OCI-LY3 (cell line): ENCODE measurements around the gene SRC.

Experiments used
- H2AFZ ChIP-seq: fragments of 200-600, 300-600 bp; shearing (Covaris generic); 2 replicates; pipeline ENCODE4 v1.6.0; 2014; ENCODE audit warnings: antibody characterized with exemption, low read depth, low read length
- H3K27ac ChIP-seq: fragments of 200-600, 300-600 bp; sonication (generic); 2 replicates; pipeline ENCODE4 v1.5.1; 2014; ENCODE audit warnings: mild to moderate bottlenecking, low read length, moderate library complexity, mixed read lengths
- H3K27me3 ChIP-seq: fragments of 200-600, 300-600 bp; sonication (generic); 2 replicates; pipeline ENCODE4 v1.6.1; 2014; ENCODE audit warnings: low read depth, low read length, mixed read lengths
- H3K36me3 ChIP-seq: fragments of 200-600, 300-600 bp; sonication (generic); replicated peaks from 2 replicates; pipeline ENCODE3; 2014; ENCODE audit warnings: low read depth, low read length, mixed read lengths
- H3K4me1 ChIP-seq: fragments of 300-600, 200-600 bp; sonication (generic); 2 replicates; pipeline ENCODE4 v1.6.1; 2014; ENCODE audit warnings: low read length, mixed read lengths
- H3K4me2 ChIP-seq: fragments of 200-600, 300-600 bp; sonication (generic); 2 replicates; pipeline ENCODE4 v1.6.1; 2014; ENCODE audit warnings: low read length, mixed read lengths
- H3K4me3 ChIP-seq: fragments of 300-600, 200-600 bp; sonication (generic); 2 replicates; pipeline ENCODE4 v1.5.1; 2014; ENCODE audit warnings: antibody characterized with exemption, mild to moderate bottlenecking, low read length, moderate library complexity
- H3K79me2 ChIP-seq: fragments of 300-600, 200-600 bp; shearing (Covaris generic); 2 replicates; pipeline ENCODE4 v1.6.1; 2014; ENCODE audit warnings: mild to moderate bottlenecking, low read length, mixed read lengths
- H3K9ac ChIP-seq: fragments of 300-600, 200-600 bp; shearing (Covaris generic); 2 replicates; pipeline ENCODE4 v1.6.0; 2014; ENCODE audit warnings: mild to moderate bottlenecking, low read length, moderate library complexity
- H3K9me3 ChIP-seq: fragments of 200-600, 300-600 bp; shearing (Covaris generic); 2 replicates; pipeline ENCODE4 v1.6.1; 2014; ENCODE audit warnings: low read length, mixed read lengths; ENCODE audit not compliant: insufficient read depth
- H4K20me1 ChIP-seq: fragments of 200-600, 300-600 bp; sonication (generic); 2 replicates; pipeline ENCODE4 v1.6.1; 2016; ENCODE audit warnings: low read length, mixed read lengths; ENCODE audit not compliant: insufficient read depth
- CTCF ChIP-seq: fragments of 200-600, 300-600 bp; sonication (generic); IDR thresholded peaks from 2 replicates; pipeline ENCODE4 v1.5.1; 2014; ENCODE audit warnings: antibody characterized with exemption, low read length, low read depth
- EZH2phosphoT487 ChIP-seq: fragments of 200-600 bp; shearing (Covaris generic); IDR thresholded peaks from 2 replicates; pipeline ENCODE4 v1.6.1; 2018; ENCODE audit warnings: antibody characterized with exemption, mixed run types, low read depth

Gene SRC

GRCh38 chr20:37380864-37381579 lies 35.1 kb downstream of the SRC start:
- Histone ChIP-seq H3K27me3 (no peaks in the 10 kb centered on the region), H3K4me3 (no peak overlapping the region), H3K4me1 (peaks cover 56% of the 10 kb centered on the region), H3K4me2 (no peak overlapping the region; the same call in 1 of the 2 replicates), H3K9me3 (no peaks in the 10 kb centered on the region), H3K36me3 (peaks cover 65% of the 10 kb centered on the region), H4K20me1 (peaks cover 55% of the 10 kb centered on the region), H2AFZ (no peak overlapping the region), H3K9ac (no peak overlapping the region), H3K27ac (no peak overlapping the region), H3K79me2 (peaks cover 53% of the 10 kb centered on the region)
- TF ChIP-seq CTCF (no peak), EZH2phosphoT487 (no peak)

DNA sequence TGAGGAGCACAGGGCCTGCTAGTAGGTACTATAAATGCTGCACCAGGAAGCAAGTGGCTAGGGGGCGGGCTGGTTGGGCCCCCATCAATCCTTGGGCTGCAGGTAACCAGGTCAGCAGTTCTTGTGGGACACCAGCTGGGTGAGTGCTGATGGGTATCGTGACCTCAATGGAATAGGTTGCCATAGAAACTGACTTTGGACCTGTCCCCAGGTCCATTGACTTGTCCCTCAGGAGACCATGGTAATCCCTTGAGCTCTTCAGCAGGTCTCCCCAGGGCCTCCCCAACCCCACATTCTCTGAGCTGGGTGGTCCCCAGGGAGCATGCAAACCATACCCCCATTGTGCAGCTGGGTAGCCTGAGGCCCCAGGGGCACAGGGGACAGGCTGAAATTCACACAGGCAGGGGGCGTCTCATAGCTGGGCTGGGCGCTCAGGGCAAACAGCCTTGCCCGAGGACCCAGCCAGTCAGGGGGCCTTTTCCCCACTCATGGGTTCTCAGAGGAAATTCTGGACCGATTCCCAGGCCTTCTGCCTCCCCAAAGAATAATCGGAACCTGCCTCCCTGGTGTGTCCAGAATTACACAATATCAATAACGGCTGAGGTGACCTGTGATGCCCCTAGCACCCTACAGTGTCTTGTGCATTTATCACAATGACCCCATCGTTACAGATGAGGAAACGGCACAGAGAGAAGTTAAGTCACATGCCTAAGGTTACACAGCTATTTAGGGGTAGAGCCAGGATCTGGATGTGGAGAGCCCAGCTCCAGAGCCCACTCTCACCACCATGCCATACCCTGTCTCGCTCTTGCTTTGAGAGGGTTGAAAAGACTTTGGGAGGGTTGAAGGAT lies 35.9 kb downstream of the SRC start:
- no peaks in the 10 kb centered on the region for H3K27me3 ChIP-seq
- H3K9me3 ChIP-seq, result no peaks in the 10 kb centered on the region
- H3K27ac ChIP-seq, result peak overlapping the region; percentile 3; the same call in 1 of the 2 replicates
- no peak overlapping the region for H3K9ac ChIP-seq
- H2AFZ ChIP-seq, result no peak overlapping the region
- TF ChIP-seq CTCF (peak; percentile 29), EZH2phosphoT487 (no peak)
- H3K36me3 ChIP-seq, result peaks cover 68% of the 10 kb centered on the region
- no peak overlapping the region for H3K4me3 ChIP-seq
- H3K79me2 ChIP-seq, result peaks cover 45% of the 10 kb centered on the region
- peak overlapping the region; percentile 0; the same call in 1 of the 2 replicates for H3K4me2 ChIP-seq
- H4K20me1 ChIP-seq, result peaks cover 49% of the 10 kb centered on the region
- peaks cover 50% of the 10 kb centered on the region for H3K4me1 ChIP-seq

DNA sequence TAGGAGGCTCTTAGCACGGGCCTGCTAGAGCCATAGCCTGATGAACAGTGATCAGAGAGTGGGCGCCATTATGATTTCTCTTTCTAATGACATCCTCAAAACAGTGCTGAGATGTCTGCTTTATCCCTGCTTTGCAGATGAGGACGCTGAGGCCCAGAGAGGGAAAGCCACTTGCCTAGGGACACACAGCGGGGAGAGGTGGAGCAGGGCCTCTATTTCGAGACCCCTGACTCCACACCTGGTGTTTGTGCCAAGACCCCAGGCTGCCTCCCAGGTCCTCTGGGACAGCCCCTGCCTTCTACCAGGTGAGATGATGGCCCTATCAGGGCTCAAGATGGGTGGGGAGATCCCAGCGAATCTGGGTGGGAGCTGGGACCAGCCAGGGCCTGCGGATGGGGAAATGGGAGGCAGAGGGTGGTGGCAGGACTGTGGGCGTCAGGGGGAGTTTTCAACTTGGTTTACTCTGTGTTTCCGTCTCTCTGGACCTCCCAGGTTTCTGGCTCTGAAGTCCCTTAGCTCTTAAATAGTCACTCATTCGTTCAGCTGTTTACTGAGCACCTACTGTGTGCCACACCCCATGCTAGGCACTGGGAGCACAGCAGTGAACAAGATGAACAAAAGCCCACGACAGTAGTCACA lies 36.7 kb downstream of the SRC start:
- Histone ChIP-seq H4K20me1 (peaks cover 42% of the 10 kb centered on the region), H3K27ac (peak overlapping the region; percentile 3; the same call in 1 of the 2 replicates), H3K4me2 (no peak overlapping the region), H2AFZ (no peak overlapping the region), H3K9ac (no peak overlapping the region), H3K36me3 (peaks cover 71% of the 10 kb centered on the region), H3K27me3 (no peaks in the 10 kb centered on the region), H3K4me1 (peaks cover 44% of the 10 kb centered on the region), H3K4me3 (no peak overlapping the region), H3K79me2 (peaks cover 38% of the 10 kb centered on the region), H3K9me3 (no peaks in the 10 kb centered on the region)
- TF ChIP-seq CTCF (no peak), EZH2phosphoT487 (no peak)
